PC-3 (cell line): ENCODE data around the gene LTB. TPM values are rescaled to one million over a fixed set of nuclear protein-coding genes. Genes with fewer than 3 reads are reported as not detected.
"Not testable (repeated sequence)": the region's sequence is repeated elsewhere in the genome, so short reads cannot be mapped to it uniquely, and the experiment has no call there.

ENCODE experiments used
- ATAC-seq: fragments of 200-7000 bp; cut with Tn5 transposase; 2 replicates; pipeline ENCODE4 v1.9.1; 2020; ENCODE audit warnings: mild to moderate bottlenecking, moderate library complexity
- BruUV-seq: library from RNA; stranded (reverse); fragments of 400-500 nt; replicated peaks from 2 replicates; lab custom pipeline; 2021; lab: Mats Ljungman, UMichigan
- CTCF ChIA-PET: fragments of 300-600 bp; sonication (Branson Sonifier 250); formaldehyde crosslinking; loops from one replicate; lab custom pipeline; 2022; ENCODE audit warnings: antibody characterized with exemption; lab: Charles Lee
- POLR2A ChIA-PET: fragments of 300-600 bp; sonication (Branson Sonifier 250); formaldehyde crosslinking; loops from one replicate; lab custom pipeline; 2022; ENCODE audit warnings: antibody characterized with exemption; ENCODE audit not compliant: unreplicated experiment; lab: Charles Lee
- DNase-seq: peaks from one replicate; pipeline ENCODE4 v3.0.0-alpha.2; 2015
- H2AFZ ChIP-seq: fragments of 300-600 bp; sonication (generic); 2 replicates; pipeline ENCODE4 v1.6.0; 2016; ENCODE audit warnings: antibody characterized with exemption, low read length
- H3F3A ChIP-seq: fragments of 300-600 bp; sonication (generic); one replicate; pipeline ENCODE4 v1.6.0; 2017; ENCODE audit warnings: antibody characterized with exemption, low read length, control low read depth, mild to moderate bottlenecking; ENCODE audit not compliant: unreplicated experiment
- H3K27ac ChIP-seq: fragments of 300-600 bp; sonication (generic); 2 replicates; pipeline ENCODE4 v1.5.1; 2016; ENCODE audit warnings: mild to moderate bottlenecking, low read length
- H3K27me3 ChIP-seq: fragments of 300-600 bp; sonication (generic); 2 replicates; pipeline ENCODE4 v1.6.1; 2016; ENCODE audit warnings: low read length, mixed read lengths
- H3K36me3 ChIP-seq: fragments of 300-600 bp; sonication (generic); 2 replicates; pipeline ENCODE4 v1.6.1; 2016; ENCODE audit warnings: low read depth, mixed run types, low read length, mixed read lengths
- H3K4me1 ChIP-seq: fragments of 300-600 bp; sonication (generic); 2 replicates; pipeline ENCODE4 v1.5.1; 2016; ENCODE audit warnings: low read length; ENCODE audit not compliant: insufficient read depth
- H3K4me2 ChIP-seq: fragments of 300-600 bp; sonication (generic); 2 replicates; pipeline ENCODE4 v1.6.0; 2016; ENCODE audit warnings: low read length
- H3K4me3 ChIP-seq: fragments of 300-600 bp; sonication (generic); 2 replicates; pipeline ENCODE4 v1.5.1; 2016; ENCODE audit warnings: mild to moderate bottlenecking, low read length, mixed read lengths
- H3K79me2 ChIP-seq: fragments of 300-600 bp; sonication (generic); 2 replicates; pipeline ENCODE4 v1.6.1; 2017; ENCODE audit warnings: low read length, mixed read lengths
- H3K9ac ChIP-seq: fragments of 300-600 bp; sonication (generic); 2 replicates; pipeline ENCODE4 v1.6.0; 2016; ENCODE audit warnings: mild to moderate bottlenecking, low read length
- H3K9me2 ChIP-seq: fragments of 300-600 bp; sonication (generic); replicated peaks from 2 replicates; pipeline ENCODE4 v1.6.1; 2016; ENCODE audit warnings: mixed run types, low read length, mixed read lengths
- H3K9me3 ChIP-seq: fragments of 300-600 bp; sonication (generic); 2 replicates; pipeline ENCODE4 v1.6.1; 2016; ENCODE audit warnings: low read length, mixed read lengths
- H4K20me1 ChIP-seq: fragments of 300-600 bp; sonication (generic); 2 replicates; pipeline ENCODE4 v1.6.1; 2016; ENCODE audit warnings: low read length, mixed read lengths
- EZH2 ChIP-seq: fragments of 300-600 bp; sonication (generic); IDR thresholded peaks from one replicate; pipeline ENCODE4 v1.6.1; 2017; ENCODE audit warnings: antibody characterized with exemption, mild to moderate bottlenecking, low read length; ENCODE audit not compliant: unreplicated experiment
- EZH2phosphoT487 ChIP-seq: fragments of 300-600 bp; sonication (generic); IDR thresholded peaks from 2 replicates; pipeline ENCODE4 v1.6.1; 2018; ENCODE audit warnings: mild to moderate bottlenecking, antibody characterized with exemption, low read length, borderline replicate concordance
- intact Hi-C: fragments of 100-400 bp; cut with micrococcal nuclease; formaldehyde crosslinking; loops from 2 replicates; pipeline ENCODE4 v1.9.0; 2023
- total RNA-seq: library from RNA; depleted of rRNA; stranded (reverse); fragments of >200 nt; gene quantifications from 2 replicates; pipeline ENCODE4 v1.2.3, GENCODE V29; 2014
- TF ChIP-seq, protein P1 (sequence below): fragments of 300-600 bp; sonication (generic); conservative IDR thresholded peaks from 2 replicates; pipeline ENCODE4 v1.5.1; 2017; ENCODE audit warnings: antibody characterized with exemption, low read depth, mild to moderate bottlenecking, low read length

The LTB gene
- total RNA-seq, 1 experiment from 2014 or later: 1.5 TPM

DNA sequence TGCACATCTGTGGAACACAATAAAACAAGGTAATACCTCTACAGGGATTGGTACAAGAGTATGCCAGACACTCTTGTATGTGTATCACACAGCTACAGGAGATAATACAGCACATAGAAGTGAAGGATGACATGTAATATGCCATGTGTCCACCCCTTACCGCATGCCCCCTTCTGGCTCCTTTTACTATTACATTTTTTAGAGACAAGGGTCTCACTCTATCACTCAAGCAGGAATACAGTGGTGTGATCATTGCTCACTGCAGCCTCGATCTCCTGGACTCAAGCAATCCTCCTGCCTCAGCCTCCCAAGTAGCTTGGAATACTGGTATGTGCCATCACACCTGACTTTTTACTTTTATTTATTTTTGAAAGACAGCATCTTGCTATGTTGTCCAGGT, 14.8 kb upstream of the LTB start:
- Histone ChIP-seq H3K79me2 (no peaks in the 10 kb centered on the region), H3K4me3 (no peak overlapping the region), H3K9me2 (no peaks in the 10 kb centered on the region), H2AFZ (no peak overlapping the region), H4K20me1 (no peaks in the 10 kb centered on the region), H3K9me3 (no peaks in the 10 kb centered on the region), H3K9ac (no peak overlapping the region), H3F3A (no peaks in the 10 kb centered on the region), H3K4me1 (no peaks in the 10 kb centered on the region), H3K27me3 (no peaks in the 10 kb centered on the region), H3K4me2 (no peak overlapping the region), H3K36me3 (no peaks in the 10 kb centered on the region), H3K27ac (no peak overlapping the region)
- intact Hi-C loops: no loop called here
- ChIA-PET CTCF (interaction anchor here (0.7 to 3.5 kb wide), 3 partner anchors 16 to 46 kb away, joined by 3 to 37 read pairs (median 4); no protein-coding TSS in a partner anchor), POLR2A (no interaction called here)
- TF ChIP-seq, protein P1, sequence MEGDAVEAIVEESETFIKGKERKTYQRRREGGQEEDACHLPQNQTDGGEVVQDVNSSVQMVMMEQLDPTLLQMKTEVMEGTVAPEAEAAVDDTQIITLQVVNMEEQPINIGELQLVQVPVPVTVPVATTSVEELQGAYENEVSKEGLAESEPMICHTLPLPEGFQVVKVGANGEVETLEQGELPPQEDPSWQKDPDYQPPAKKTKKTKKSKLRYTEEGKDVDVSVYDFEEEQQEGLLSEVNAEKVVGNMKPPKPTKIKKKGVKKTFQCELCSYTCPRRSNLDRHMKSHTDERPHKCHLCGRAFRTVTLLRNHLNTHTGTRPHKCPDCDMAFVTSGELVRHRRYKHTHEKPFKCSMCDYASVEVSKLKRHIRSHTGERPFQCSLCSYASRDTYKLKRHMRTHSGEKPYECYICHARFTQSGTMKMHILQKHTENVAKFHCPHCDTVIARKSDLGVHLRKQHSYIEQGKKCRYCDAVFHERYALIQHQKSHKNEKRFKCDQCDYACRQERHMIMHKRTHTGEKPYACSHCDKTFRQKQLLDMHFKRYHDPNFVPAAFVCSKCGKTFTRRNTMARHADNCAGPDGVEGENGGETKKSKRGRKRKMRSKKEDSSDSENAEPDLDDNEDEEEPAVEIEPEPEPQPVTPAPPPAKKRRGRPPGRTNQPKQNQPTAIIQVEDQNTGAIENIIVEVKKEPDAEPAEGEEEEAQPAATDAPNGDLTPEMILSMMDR: peak; percentile 61
- TF ChIP-seq EZH2 (no peak), EZH2phosphoT487 (no peak)
- DNase-seq (peak; percentile 58), ATAC-seq (peak; percentile 76)
- BruUV-seq: no TSS peak

DNA sequence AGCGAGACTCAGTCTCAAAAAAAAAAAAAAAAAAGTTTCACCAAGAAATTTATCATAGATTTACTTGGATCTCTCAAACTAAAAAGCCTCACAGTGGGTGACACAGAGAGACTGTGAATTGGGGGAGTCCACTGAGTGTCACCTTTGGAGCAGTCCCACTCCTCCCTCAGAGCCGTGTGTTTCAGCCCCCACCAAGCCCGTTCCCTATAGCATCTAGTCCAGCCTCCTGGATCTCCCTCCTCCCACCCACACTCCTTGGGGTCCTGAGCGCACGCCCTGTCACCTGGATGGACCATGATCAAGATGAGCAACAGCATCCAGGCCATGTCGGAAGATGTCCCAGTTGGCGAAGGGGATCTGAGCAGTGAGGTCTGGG, 10.2 kb upstream of the LTB start:
- Histone ChIP-seq H3K4me1 (no peaks in the 10 kb centered on the region), H3K4me2 (no peak overlapping the region), H3K4me3 (no peak overlapping the region), H3K9me3 (no peaks in the 10 kb centered on the region), H3F3A (no peaks in the 10 kb centered on the region), H3K79me2 (no peaks in the 10 kb centered on the region), H4K20me1 (no peaks in the 10 kb centered on the region), H3K9me2 (no peaks in the 10 kb centered on the region), H3K36me3 (no peaks in the 10 kb centered on the region), H2AFZ (no peak overlapping the region), H3K27ac (no peak overlapping the region), H3K9ac (no peak overlapping the region), H3K27me3 (no peaks in the 10 kb centered on the region)
- TF ChIP-seq EZH2 (no peak), EZH2phosphoT487 (no peak)
- TF ChIP-seq, protein P1: no peak
- DNase-seq (no peak), ATAC-seq (no peak)
- intact Hi-C loops: no loop called here
- CTCF ChIA-PET: no interaction called here
- BruUV-seq: no TSS peak
- POLR2A ChIA-PET: interaction anchor here (0.5 kb wide), 1 partner anchor 72 kb away, joined by 5 read pairs; the partner anchor contains the start of gene GPANK1

DNA sequence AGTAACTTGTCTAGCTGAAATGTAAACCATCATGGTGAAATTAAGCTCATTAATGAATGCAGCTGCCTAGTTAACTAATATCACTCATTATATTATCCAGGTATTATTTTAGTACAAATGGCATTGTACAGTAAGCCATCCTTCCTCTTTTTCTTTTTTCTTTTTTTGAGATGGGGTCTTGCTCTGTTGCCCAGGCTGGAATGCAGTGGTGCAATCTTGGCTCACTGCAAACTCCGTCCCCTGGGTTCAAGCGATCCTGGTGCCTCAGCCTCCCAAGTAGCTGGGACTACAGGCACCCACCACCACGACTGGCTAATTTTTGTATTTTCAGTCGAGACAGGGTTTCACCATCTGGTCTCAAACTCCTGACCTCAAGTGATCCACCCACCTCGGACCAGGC, 8.5 kb upstream of the LTB start:
- H4K20me1 ChIP-seq, H3K9me2 ChIP-seq, POLR2A ChIA-PET, H3K27ac ChIP-seq, H3K4me1 ChIP-seq, H3K4me2 ChIP-seq, DNase-seq, BruUV-seq, H3K9ac ChIP-seq, H3K79me2 ChIP-seq, H3K4me3 ChIP-seq, H2AFZ ChIP-seq, H3K9me3 ChIP-seq, CTCF ChIA-PET, H3F3A ChIP-seq, H3K36me3 ChIP-seq, intact Hi-C loops, ATAC-seq, H3K27me3 ChIP-seq: not testable (repeated sequence)
